GM18909 (cell line): ENCODE measurements around the gene KATNB1.

Source experiments
- ATAC-seq: cut with Tn5 transposase; IDR thresholded peaks from one replicate; pipeline ENCODE4 v1.9.1; 2021; ENCODE audit warnings: mild to moderate bottlenecking; ENCODE audit not compliant: unreplicated experiment, poor library complexity

The KATNB1 gene

GRCh38 chr16:57754354-57755060 lies 18.9 kb downstream of the KATNB1 start:
- no peak for ATAC-seq

- ATAC-seq, result no peak
Measured at GRCh38 chr16:57755061-57755684, 19.6 kb downstream of the KATNB1 start.

GRCh38 chr16:57755726-57756423 lies 20.3 kb downstream of the KATNB1 start:
- no peak for ATAC-seq

GRCh38 chr16:57756424-57757325 lies 21.1 kb downstream of the KATNB1 start:
- ATAC-seq, result no peak

GRCh38 chr16:57757326-57757786 lies 21.8 kb downstream of the KATNB1 start:
- peak; percentile 80 for ATAC-seq

GRCh38 chr16:57757883-57758282 lies 22.3 kb downstream of the KATNB1 start:
- ATAC-seq, result no peak

GRCh38 chr16:57758331-57759117 lies 23.0 kb downstream of the KATNB1 start:
- ATAC-seq, result no peak

- no peak for ATAC-seq
Measured at GRCh38 chr16:57759131-57759530, 23.6 kb downstream of the KATNB1 start.

GRCh38 chr16:57759541-57760356 lies 24.2 kb downstream of the KATNB1 start:
- ATAC-seq, result no peak

- ATAC-seq, result no peak
Measured at GRCh38 chr16:57760357-57761160, 25.0 kb downstream of the KATNB1 start.

- ATAC-seq, result no peak
Measured at GRCh38 chr16:57761301-57761700, 25.7 kb downstream of the KATNB1 start.

- no peak for ATAC-seq
Measured at GRCh38 chr16:57761957-57762356, 26.4 kb downstream of the KATNB1 start.

- ATAC-seq, result no peak
Measured at GRCh38 chr16:57762365-57763040, 26.9 kb downstream of the KATNB1 start.

GRCh38 chr16:57763285-57764005 lies 27.9 kb downstream of the KATNB1 start:
- ATAC-seq, result no peak

GRCh38 chr16:57764006-57764340 lies 28.4 kb downstream of the KATNB1 start:
- ATAC-seq, result no peak

GRCh38 chr16:57764341-57765159 lies 29.0 kb downstream of the KATNB1 start:
- ATAC-seq, result no peak
